PFSK-1 (cell line): ENCODE data around the gene KIAA1549.

Experiments used
- POLR2AphosphoS5 ChIP-seq: IDR thresholded peaks from 2 replicates; pipeline ENCODE4 v1.6.1; 2012; ENCODE audit warnings: low read depth, mild to moderate bottlenecking, control low read depth, low read length, moderate library complexity
- REST ChIP-seq, 2 experiments: IDR thresholded peaks; 2 replicates each; pipeline versions ENCODE4 v1.6.1 to v1.8.0; 2011 to 2012; ENCODE audit warnings: low read depth in 2 of 2, low read length in 2 of 2, control low read depth in 1 of 2, inconsistent platforms in 1 of 2, mild to moderate bottlenecking in 1 of 2, moderate library complexity in 1 of 2; ENCODE audit not compliant: insufficient read depth in 1 of 2
- TAF1 ChIP-seq: IDR thresholded peaks from 2 replicates; pipeline ENCODE4 v1.6.1; 2012; ENCODE audit warnings: low read length, control low read depth, borderline replicate concordance; ENCODE audit not compliant: insufficient read depth

DNA sequence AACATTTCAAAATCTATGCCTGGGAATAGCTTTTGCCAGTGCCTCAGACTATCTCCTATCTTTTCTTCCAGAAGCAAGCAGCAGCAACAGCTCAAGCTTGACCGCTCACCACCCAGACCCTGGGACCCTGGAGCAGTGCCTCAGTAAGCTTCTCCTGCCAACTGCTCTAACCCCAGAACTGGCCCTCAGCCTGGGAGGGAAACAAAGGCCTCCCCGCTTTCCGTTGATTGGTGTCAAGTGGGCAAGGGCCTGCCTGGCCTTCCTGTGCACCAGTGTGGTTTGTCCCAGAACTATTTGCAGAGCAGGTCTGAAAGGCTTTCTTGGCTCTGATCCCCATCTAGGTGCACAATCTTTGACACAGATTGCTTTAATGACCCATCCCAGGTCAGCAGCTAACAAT lies 179.9 kb downstream of the KIAA1549 start:
- no peak for TF ChIP-seq TAF1
- no peak for TF ChIP-seq REST (IDR thresholded peaks at IDR 0.05; ENCODE audit: insufficient read depth in 1 of 2, low read depth in 2 of 2, low read length in 2 of 2)
- no peak for TF ChIP-seq POLR2AphosphoS5
